CD14-positive monocyte (primary cell): ENCODE results near the gene LPAR5. TPM values are rescaled to one million over a fixed set of nuclear protein-coding genes. Genes with fewer than 3 reads are reported as not detected.
A peak's percentile ranks its signal among the peaks of the same experiment; 100 is the strongest.

Experiments
- DNase-seq, 3 donors: peaks; one replicate each; pipeline ENCODE4 v3.0.0-alpha.2; 2011 to 2022
- H2AFZ ChIP-seq: 2 replicates; pipeline ENCODE4 v1.6.0; 2012; ENCODE audit warnings: mild to moderate bottlenecking, low read depth, low read length, inconsistent platforms; ENCODE audit not compliant: insufficient read depth, poor library complexity, severe bottlenecking
- H3K27ac ChIP-seq, 2 donors: 1 replicate in 1 of 2; 2 replicates in 1 of 2; pipeline ENCODE4 v1.5.1; 2012 to 2013; ENCODE audit warnings: low read length in 2 of 2, control low read depth in 1 of 2, inconsistent platforms in 1 of 2, low read depth in 1 of 2, mild to moderate bottlenecking in 1 of 2
- H3K27me3 ChIP-seq, 2 donors: one replicate each; pipeline versions ENCODE4 v1.6.0 to v1.6.1; 2011 to 2013; ENCODE audit warnings: low read length in 2 of 2; ENCODE audit not compliant: control insufficient read depth in 2 of 2, insufficient read depth in 2 of 2
- H3K36me3 ChIP-seq, 2 donors: replicated peaks in 1 of 2; 1 replicate in 1 of 2; 2 replicates in 1 of 2; pipeline versions ENCODE4 v1.5.1 to v1.6.1; 2012 to 2013; ENCODE audit warnings: low read length in 2 of 2, control low read depth in 1 of 2, inconsistent platforms in 1 of 2, mild to moderate bottlenecking in 1 of 2; ENCODE audit not compliant: insufficient read depth in 2 of 2, control insufficient read depth in 1 of 2
- H3K4me1 ChIP-seq, 2 donors: 1 replicate in 1 of 2; 2 replicates in 1 of 2; pipeline versions ENCODE4 v1.5.1 to v1.6.1; 2012 to 2013; ENCODE audit warnings: low read length in 2 of 2, control low read depth in 1 of 2, inconsistent platforms in 1 of 2, mild to moderate bottlenecking in 1 of 2, moderate library complexity in 1 of 2; ENCODE audit not compliant: insufficient read depth in 2 of 2, control insufficient read depth in 1 of 2
- H3K4me2 ChIP-seq: replicated peaks from 2 replicates; pipeline ENCODE3; 2012; ENCODE audit warnings: low read length, moderate library complexity, mild to moderate bottlenecking; ENCODE audit not compliant: poor library complexity, severe bottlenecking; ENCODE audit errors: extremely low read depth
- H3K4me3 ChIP-seq, 3 experiments: fragments of 200-600 bp in 1 of 3; sonication (generic) in 1 of 3; replicated peaks in 1 of 3; 1 replicate in 2 of 3; 2 replicates in 1 of 3; pipeline ENCODE4 v1.5.1; 2011 to 2013; ENCODE audit warnings: low read length in 3 of 3, mild to moderate bottlenecking in 3 of 3, control low read depth in 2 of 3, low read depth in 2 of 3, inconsistent platforms in 1 of 3, moderate library complexity in 1 of 3
- H3K79me2 ChIP-seq: 2 replicates; pipeline ENCODE4 v1.6.0; 2012; ENCODE audit warnings: mild to moderate bottlenecking, control low read depth, inconsistent platforms, low read length, moderate library complexity; ENCODE audit not compliant: insufficient read depth
- H3K9ac ChIP-seq: 2 replicates; pipeline ENCODE4 v1.6.0; 2017; ENCODE audit warnings: low read length, mild to moderate bottlenecking; ENCODE audit not compliant: insufficient read depth, poor library complexity, severe bottlenecking
- H3K9me3 ChIP-seq, 2 donors: replicated peaks in 1 of 2; 1 replicate in 1 of 2; 2 replicates in 1 of 2; pipeline versions ENCODE4 v1.5.1 to v1.6.1; 2012 to 2013; ENCODE audit warnings: low read length in 2 of 2, control low read depth in 1 of 2; ENCODE audit not compliant: control insufficient read depth in 1 of 2, insufficient read depth in 1 of 2
- H4K20me1 ChIP-seq: 2 replicates; pipeline ENCODE4 v1.6.0; 2012; ENCODE audit warnings: mild to moderate bottlenecking, low read length, control low read depth, moderate library complexity; ENCODE audit not compliant: insufficient read depth
- H3K27ac Mint-ChIP-seq, 7 donors: one replicate each; pipeline ENCODE4 v1.8.0; 2020; ENCODE audit warnings: mild to moderate bottlenecking in 7 of 7, mixed read lengths in 7 of 7, moderate library complexity in 6 of 7, inconsistent platforms in 2 of 7
- H3K27me3 Mint-ChIP-seq, 3 donors: one replicate each; pipeline ENCODE4 v1.8.0; 2021 to 2022; ENCODE audit warnings: low read depth in 3 of 3, mild to moderate bottlenecking in 3 of 3, mixed read lengths in 3 of 3, moderate library complexity in 3 of 3, inconsistent platforms in 1 of 3
- H3K36me3 Mint-ChIP-seq, 2 donors: one replicate each; pipeline ENCODE4 v1.8.0; 2020; ENCODE audit warnings: mixed read lengths in 2 of 2, inconsistent platforms in 1 of 2, mild to moderate bottlenecking in 1 of 2
- H3K4me1 Mint-ChIP-seq: one replicate; pipeline ENCODE4 v1.8.0; 2020; ENCODE audit warnings: mild to moderate bottlenecking, mixed read lengths
- H3K4me3 Mint-ChIP-seq, 2 donors: one replicate each; pipeline ENCODE4 v1.8.0; 2020; ENCODE audit warnings: mild to moderate bottlenecking in 2 of 2, mixed read lengths in 2 of 2, moderate library complexity in 1 of 2
- H3K9me3 Mint-ChIP-seq, 7 donors: one replicate each; pipeline ENCODE4 v1.8.0; 2020 to 2022; ENCODE audit warnings: mixed read lengths in 7 of 7, mild to moderate bottlenecking in 6 of 7, moderate library complexity in 6 of 7, inconsistent platforms in 2 of 7
- CTCF ChIP-seq: fragments of 200-600 bp; IDR thresholded peaks from one replicate; pipeline ENCODE4 v1.8.0; 2022; ENCODE audit warnings: antibody characterized with exemption, mild to moderate bottlenecking
- WGBS: methylation state at CpG from one replicate; pipeline ENCODE4 v1.1.5; 2013; ENCODE audit warnings: missing lambda C conversion rate; ENCODE audit not compliant: insufficient coverage; 5-methylcytosine and 5-hydroxymethylcytosine counted together
- intact Hi-C, 2 donors: fragments of 100-400 bp; cut with micrococcal nuclease; formaldehyde crosslinking; loops; one replicate each; pipeline versions ENCODE4 v1.15.0 to v1.15.1; 2023
- polyA plus RNA-seq, 3 donors: library from polyadenylated mRNA; depleted of rRNA in 1 of 3; unstranded in 2 of 3; stranded (reverse) in 1 of 3; fragments of 300-500 nt in 2 of 3; fragments of >200 nt in 1 of 3; fragmentation: Illumina TruSeq in 2 of 3; gene quantifications; 1 replicate in 2 of 3; 2 replicates in 1 of 3; pipeline ENCODE4 v1.2.3, GENCODE V29; 2012 to 2021

Gene LPAR5
- polyA plus RNA-seq, 3 donors: 0.11 to 0.18 (median 0.14) TPM

- H3K4me3 Mint-ChIP-seq: no peak overlapping the region
- peak in 1 of 3 donors; percentile 3 for DNase-seq
- TF ChIP-seq CTCF: no peak
- WGBS: 16% methylated on average over 2 of the region's 3 CpGs
- Histone ChIP-seq H3K4me2 (no peak overlapping the region), H3K9ac (no peak overlapping the region), H3K4me3 (no peak overlapping the region), H4K20me1 (no peaks in the 10 kb centered on the region), H3K79me2 (no peaks in the 10 kb centered on the region), H3K27me3 (no peaks in the 10 kb centered on the region), H3K4me1 (peaks cover 51 to 59% of the 10 kb centered on the region in 2 donors), H2AFZ (peak overlapping the region; percentile 73), H3K27ac (peak overlapping the region in 1 of 2 donors; percentile 41), H3K36me3 (no peaks in the 10 kb centered on the region), H3K9me3 (no peaks in the 10 kb centered on the region)
- H3K9me3 Mint-ChIP-seq: peaks cover 0 to 2% (median 0%) of the 10 kb centered on the region in 7 donors
- H3K27ac Mint-ChIP-seq: peak overlapping the region; percentile 13 to 86 (median 58)
- peaks cover 0 to 3% (median 3%) of the 10 kb centered on the region in 3 donors for H3K27me3 Mint-ChIP-seq
- H3K4me1 Mint-ChIP-seq: peaks cover 63% of the 10 kb centered on the region
- intact Hi-C loops: loop anchor here (5.0 kb wide), 4 partner anchors 66 to 206 kb away; partner anchors contain the start of genes GPR162 (in 1 of the 2) and ZNF384 (in 1 of the 2)
- no peaks in the 10 kb centered on the region for H3K36me3 Mint-ChIP-seq
These were observed 20.0 kb downstream of the LPAR5 start for GRCh38 chr12:6615802-6616201.

GRCh38 chr12:6614513-6615172 lies 21.1 kb downstream of the LPAR5 start:
- Histone ChIP-seq H3K36me3 (no peaks in the 10 kb centered on the region), H3K9ac (no peak overlapping the region), H3K4me2 (no peak overlapping the region), H4K20me1 (no peaks in the 10 kb centered on the region), H2AFZ (peak overlapping the region; percentile 62), H3K27ac (peak overlapping the region; percentile 51 to 72), H3K4me1 (peaks cover 44 to 49% of the 10 kb centered on the region in 2 donors), H3K27me3 (no peaks in the 10 kb centered on the region), H3K79me2 (no peaks in the 10 kb centered on the region), H3K4me3 (peak overlapping the region in 1 of 3 experiments; percentile 32), H3K9me3 (no peaks in the 10 kb centered on the region)
- intact Hi-C loops: loop anchor here (5.0 kb wide), 4 partner anchors 68 to 208 kb away; partner anchors contain the start of genes GPR162 (in 1 of the 2) and ZNF384 (in 1 of the 2)
- Mint-ChIP-seq H3K27ac (peak overlapping the region; percentile 36 to 92 (median 87)), H3K27me3 (peaks cover 0 to 3% (median 3%) of the 10 kb centered on the region in 3 donors), H3K4me3 (no peak overlapping the region), H3K36me3 (no peaks in the 10 kb centered on the region), H3K9me3 (peaks cover 0 to 3% (median 0%) of the 10 kb centered on the region in 7 donors), H3K4me1 (peaks cover 61% of the 10 kb centered on the region)
- TF ChIP-seq CTCF: no peak
- WGBS: 64% methylated on average over 3 of the region's 7 CpGs
- DNase-seq: no peak
